ENCODE results near the gene FAF1. TPM values are rescaled to one million over a fixed set of nuclear protein-coding genes. Genes with fewer than 3 reads are reported as not detected.

FAF1 gene
- polyA plus RNA-seq, 1 of the 3 experiments (the other 2 are of a cell fraction): 8.7 TPM

DNA sequence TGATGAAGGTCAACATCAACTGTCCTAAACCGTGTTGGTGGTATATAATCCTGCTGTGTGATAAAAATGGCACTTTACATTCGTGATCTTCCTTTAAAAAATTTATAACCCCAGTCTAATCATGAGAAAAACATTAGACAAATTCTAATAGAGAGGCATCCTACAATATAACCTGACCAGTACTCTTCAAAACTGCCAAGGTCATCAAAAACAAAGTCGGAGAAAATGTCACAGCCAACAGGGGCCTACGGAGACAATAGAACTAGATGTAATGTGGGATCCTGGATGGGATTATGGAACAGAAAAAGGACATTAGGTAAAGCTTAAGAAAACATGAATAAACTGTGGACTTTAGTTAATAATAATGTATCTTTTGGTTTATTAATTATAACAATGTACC is 34.9 kb upstream of the FAF1 start:
- ChIA-PET POLR2A (no interaction called here), CTCF (interaction anchor here (0.8 to 2.0 kb wide), 3 partner anchors 65 to 221 kb away, joined by 3 to 7 read pairs (median 4); no protein-coding TSS in a partner anchor)
- no peak for DNase-seq
- Histone ChIP-seq H2AFZ (ENCODE audit: low read depth) (no peak overlapping the region), H3F3A (replicated peaks; ENCODE audit: insufficient read depth) (no peaks in the 10 kb centered on the region), H3K27me3 (ENCODE audit: insufficient read depth) (no peaks in the 10 kb centered on the region), H3K4me3 (ENCODE audit: low read depth in 2 of 2, low read length in 1 of 2) (no peak overlapping the region), H3K36me3 (replicated peaks in 1 of 2; ENCODE audit: control insufficient read depth in 1 of 2, insufficient read depth in 2 of 2, low read length in 1 of 2) (peaks cover 0 to 8% of the 10 kb centered on the region in 2 experiments), H3K79me2 (ENCODE audit: insufficient read depth) (peaks cover 17% of the 10 kb centered on the region; the same call in 1 of the 2 replicates), H3K27ac (ENCODE audit: low read depth in 2 of 2, low read length in 1 of 2) (no peak overlapping the region), H3K4me1 (ENCODE audit: control insufficient read depth in 1 of 2, insufficient read depth in 2 of 2, low read depth in 1 of 2, low read length in 1 of 2) (no peaks in the 10 kb centered on the region), H3K4me2 (no peak overlapping the region), H3K9me3 (no peaks in the 10 kb centered on the region), H4K20me1 (ENCODE audit: insufficient read depth) (no peaks in the 10 kb centered on the region), H3K9ac (no peak overlapping the region), H3K9me2 (no peaks in the 10 kb centered on the region)
- TF ChIP-seq YY1 (IDR thresholded peaks at IDR 0.05; ENCODE audit: low read depth) (no peak), RCOR1 (IDR thresholded peaks at IDR 0.05; ENCODE audit: low read length) (no peak)
- TF ChIP-seq, protein P1, sequence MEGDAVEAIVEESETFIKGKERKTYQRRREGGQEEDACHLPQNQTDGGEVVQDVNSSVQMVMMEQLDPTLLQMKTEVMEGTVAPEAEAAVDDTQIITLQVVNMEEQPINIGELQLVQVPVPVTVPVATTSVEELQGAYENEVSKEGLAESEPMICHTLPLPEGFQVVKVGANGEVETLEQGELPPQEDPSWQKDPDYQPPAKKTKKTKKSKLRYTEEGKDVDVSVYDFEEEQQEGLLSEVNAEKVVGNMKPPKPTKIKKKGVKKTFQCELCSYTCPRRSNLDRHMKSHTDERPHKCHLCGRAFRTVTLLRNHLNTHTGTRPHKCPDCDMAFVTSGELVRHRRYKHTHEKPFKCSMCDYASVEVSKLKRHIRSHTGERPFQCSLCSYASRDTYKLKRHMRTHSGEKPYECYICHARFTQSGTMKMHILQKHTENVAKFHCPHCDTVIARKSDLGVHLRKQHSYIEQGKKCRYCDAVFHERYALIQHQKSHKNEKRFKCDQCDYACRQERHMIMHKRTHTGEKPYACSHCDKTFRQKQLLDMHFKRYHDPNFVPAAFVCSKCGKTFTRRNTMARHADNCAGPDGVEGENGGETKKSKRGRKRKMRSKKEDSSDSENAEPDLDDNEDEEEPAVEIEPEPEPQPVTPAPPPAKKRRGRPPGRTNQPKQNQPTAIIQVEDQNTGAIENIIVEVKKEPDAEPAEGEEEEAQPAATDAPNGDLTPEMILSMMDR (IDR thresholded peaks at IDR 0.05): no peak
- TF ChIP-seq, protein P2, sequence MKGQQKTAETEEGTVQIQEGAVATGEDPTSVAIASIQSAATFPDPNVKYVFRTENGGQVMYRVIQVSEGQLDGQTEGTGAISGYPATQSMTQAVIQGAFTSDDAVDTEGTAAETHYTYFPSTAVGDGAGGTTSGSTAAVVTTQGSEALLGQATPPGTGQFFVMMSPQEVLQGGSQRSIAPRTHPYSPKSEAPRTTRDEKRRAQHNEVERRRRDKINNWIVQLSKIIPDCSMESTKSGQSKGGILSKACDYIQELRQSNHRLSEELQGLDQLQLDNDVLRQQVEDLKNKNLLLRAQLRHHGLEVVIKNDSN (IDR thresholded peaks at IDR 0.05; ENCODE audit: borderline replicate concordance, low read depth): no peak
- 94% methylated on average over 4 of the region's 4 CpGs for WGBS (ENCODE audit: low lambda C conversion rate)

DNA sequence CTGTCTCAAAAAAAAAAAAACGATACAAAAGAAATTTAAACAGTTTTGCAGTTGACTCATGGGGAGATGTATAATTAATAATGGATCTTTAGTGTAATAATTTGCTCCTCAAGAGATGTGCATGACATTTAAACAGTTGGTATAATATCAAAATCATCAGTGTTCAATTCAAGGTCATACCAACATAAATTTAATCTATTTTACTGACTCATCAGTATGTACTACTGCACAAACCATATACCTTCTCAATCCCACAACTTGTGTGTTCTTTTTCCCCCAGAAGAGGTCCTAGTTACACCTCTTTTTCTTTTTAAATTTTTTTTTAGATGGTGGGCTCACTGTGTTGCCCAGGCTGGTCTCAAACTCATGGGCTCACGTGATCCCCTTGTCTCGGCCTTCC is 33.6 kb upstream of the FAF1 start:
- peaks cover 0 to 8% of the 10 kb centered on the region in 2 experiments for H3K36me3 ChIP-seq (replicated peaks in 1 of 2; ENCODE audit: control insufficient read depth in 1 of 2, insufficient read depth in 2 of 2, low read length in 1 of 2)
- no peak overlapping the region for H3K9ac ChIP-seq
- 92% methylated on average over 3 of the region's 3 CpGs for WGBS (ENCODE audit: low lambda C conversion rate)
- POLR2A ChIA-PET: no interaction called here
- H3K27ac ChIP-seq (ENCODE audit: low read depth in 2 of 2, low read length in 1 of 2): no peak overlapping the region
- H3K79me2 ChIP-seq (ENCODE audit: insufficient read depth): peaks cover 17% of the 10 kb centered on the region
- TF ChIP-seq TCF12 (IDR thresholded peaks at IDR 0.05) (no peak), SIN3A (IDR thresholded peaks at IDR 0.05; ENCODE audit: borderline replicate concordance, low read depth, low read length) (no peak), JUND (IDR thresholded peaks at IDR 0.05) (no peak), FOXM1 (IDR thresholded peaks at IDR 0.05; ENCODE audit: low read depth) (no peak), MEF2A (IDR thresholded peaks at IDR 0.05; ENCODE audit: borderline replicate concordance, low read depth) (no peak), GABPA (IDR thresholded peaks at IDR 0.05; ENCODE audit: low read depth) (no peak)
- TF ChIP-seq, protein P3, sequence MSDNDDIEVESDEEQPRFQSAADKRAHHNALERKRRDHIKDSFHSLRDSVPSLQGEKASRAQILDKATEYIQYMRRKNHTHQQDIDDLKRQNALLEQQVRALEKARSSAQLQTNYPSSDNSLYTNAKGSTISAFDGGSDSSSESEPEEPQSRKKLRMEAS (IDR thresholded peaks at IDR 0.05; ENCODE audit: low read depth): no peak
- TF ChIP-seq, protein P4, sequence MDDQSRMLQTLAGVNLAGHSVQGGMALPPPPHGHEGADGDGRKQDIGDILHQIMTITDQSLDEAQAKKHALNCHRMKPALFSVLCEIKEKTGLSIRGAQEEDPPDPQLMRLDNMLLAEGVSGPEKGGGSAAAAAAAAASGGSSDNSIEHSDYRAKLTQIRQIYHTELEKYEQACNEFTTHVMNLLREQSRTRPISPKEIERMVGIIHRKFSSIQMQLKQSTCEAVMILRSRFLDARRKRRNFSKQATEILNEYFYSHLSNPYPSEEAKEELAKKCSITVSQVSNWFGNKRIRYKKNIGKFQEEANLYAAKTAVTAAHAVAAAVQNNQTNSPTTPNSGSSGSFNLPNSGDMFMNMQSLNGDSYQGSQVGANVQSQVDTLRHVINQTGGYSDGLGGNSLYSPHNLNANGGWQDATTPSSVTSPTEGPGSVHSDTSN (IDR thresholded peaks at IDR 0.05): no peak
- H3K9me3 ChIP-seq: no peaks in the 10 kb centered on the region
- H3K4me3 ChIP-seq (ENCODE audit: low read depth in 2 of 2, low read length in 1 of 2): no peak overlapping the region
- no peak overlapping the region for H3K4me2 ChIP-seq
- H2AFZ ChIP-seq (ENCODE audit: low read depth): no peak overlapping the region
- CTCF ChIA-PET: interaction anchor here (2.0 kb wide), 1 partner anchor 64 kb away, joined by 7 read pairs; no protein-coding TSS in a partner anchor
- H4K20me1 ChIP-seq (ENCODE audit: insufficient read depth): no peaks in the 10 kb centered on the region
- no peaks in the 10 kb centered on the region for H3K9me2 ChIP-seq
- no peaks in the 10 kb centered on the region for H3K4me1 ChIP-seq (ENCODE audit: control insufficient read depth in 1 of 2, insufficient read depth in 2 of 2, low read depth in 1 of 2, low read length in 1 of 2)
- H3K27me3 ChIP-seq (ENCODE audit: insufficient read depth): no peaks in the 10 kb centered on the region
- DNase-seq: no peak
- no peaks in the 10 kb centered on the region for H3F3A ChIP-seq (replicated peaks; ENCODE audit: insufficient read depth)
